GM13976 (cell line): ENCODE results near the gene RNF222.

Source experiments
- DNase-seq: peaks from one replicate; pipeline ENCODE4 v3.0.0; 2012; ENCODE audit warnings: low spot score
- in situ Hi-C: fragments of 300-500 bp; cut with MboI; formaldehyde crosslinking; loops from one replicate; pipeline ENCODE4 v1.12.0; 2022; ENCODE audit warnings: low sequenced_read_pairs, mixed read lengths, inconsistent platforms; ENCODE audit not compliant: unreplicated experiment
- TF ChIP-seq, protein P1 (sequence below): IDR thresholded peaks from 2 replicates; pipeline ENCODE4 v1.5.1; 2012; ENCODE audit warnings: borderline replicate concordance, mild to moderate bottlenecking; ENCODE audit not compliant: insufficient read depth; ENCODE audit errors: extremely low read depth, missing control alignments, control extremely low read depth

Gene RNF222

DNA sequence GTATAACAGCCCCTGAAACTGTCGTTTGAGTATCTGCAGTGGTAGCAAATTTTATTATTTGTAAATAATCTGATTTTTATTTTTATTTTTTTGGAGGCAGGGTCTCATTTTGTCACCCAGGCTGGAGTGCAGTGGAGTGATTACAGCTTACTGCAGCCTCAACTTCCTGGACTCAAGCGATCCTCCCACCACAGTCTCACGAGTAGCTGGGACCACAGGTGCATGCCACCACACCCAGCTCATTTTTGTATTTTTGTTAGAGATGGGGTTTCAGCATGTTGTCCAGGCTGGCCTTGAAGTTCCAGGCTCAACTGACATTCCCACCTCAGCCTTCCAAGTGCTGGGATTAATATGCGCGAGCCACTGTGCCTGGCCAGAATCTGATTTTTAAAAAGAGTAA is 40.8 kb upstream of the RNF222 start:
- TF ChIP-seq, protein P1, sequence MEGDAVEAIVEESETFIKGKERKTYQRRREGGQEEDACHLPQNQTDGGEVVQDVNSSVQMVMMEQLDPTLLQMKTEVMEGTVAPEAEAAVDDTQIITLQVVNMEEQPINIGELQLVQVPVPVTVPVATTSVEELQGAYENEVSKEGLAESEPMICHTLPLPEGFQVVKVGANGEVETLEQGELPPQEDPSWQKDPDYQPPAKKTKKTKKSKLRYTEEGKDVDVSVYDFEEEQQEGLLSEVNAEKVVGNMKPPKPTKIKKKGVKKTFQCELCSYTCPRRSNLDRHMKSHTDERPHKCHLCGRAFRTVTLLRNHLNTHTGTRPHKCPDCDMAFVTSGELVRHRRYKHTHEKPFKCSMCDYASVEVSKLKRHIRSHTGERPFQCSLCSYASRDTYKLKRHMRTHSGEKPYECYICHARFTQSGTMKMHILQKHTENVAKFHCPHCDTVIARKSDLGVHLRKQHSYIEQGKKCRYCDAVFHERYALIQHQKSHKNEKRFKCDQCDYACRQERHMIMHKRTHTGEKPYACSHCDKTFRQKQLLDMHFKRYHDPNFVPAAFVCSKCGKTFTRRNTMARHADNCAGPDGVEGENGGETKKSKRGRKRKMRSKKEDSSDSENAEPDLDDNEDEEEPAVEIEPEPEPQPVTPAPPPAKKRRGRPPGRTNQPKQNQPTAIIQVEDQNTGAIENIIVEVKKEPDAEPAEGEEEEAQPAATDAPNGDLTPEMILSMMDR: no peak
- in situ Hi-C loops: no loop called here
- DNase-seq: no peak

DNA sequence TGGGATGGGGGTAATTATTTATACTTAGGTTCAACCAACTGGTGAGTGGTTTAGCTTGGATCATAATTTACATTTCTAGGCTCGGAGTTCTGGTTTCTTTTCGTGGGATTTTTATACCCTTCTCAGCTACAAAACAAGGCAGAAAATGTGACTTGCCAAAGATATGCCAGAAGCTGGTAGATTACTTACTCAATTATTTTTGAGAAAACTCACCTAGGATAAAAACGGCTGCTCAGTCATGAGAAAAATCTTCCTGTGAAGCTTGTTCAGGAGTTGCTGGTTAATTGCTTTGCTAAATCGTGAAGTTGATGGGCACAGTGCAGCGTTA is 39.2 kb upstream of the RNF222 start:
- DNase-seq: no peak
- TF ChIP-seq, protein P1: no peak
- in situ Hi-C loops: no loop called here

DNA sequence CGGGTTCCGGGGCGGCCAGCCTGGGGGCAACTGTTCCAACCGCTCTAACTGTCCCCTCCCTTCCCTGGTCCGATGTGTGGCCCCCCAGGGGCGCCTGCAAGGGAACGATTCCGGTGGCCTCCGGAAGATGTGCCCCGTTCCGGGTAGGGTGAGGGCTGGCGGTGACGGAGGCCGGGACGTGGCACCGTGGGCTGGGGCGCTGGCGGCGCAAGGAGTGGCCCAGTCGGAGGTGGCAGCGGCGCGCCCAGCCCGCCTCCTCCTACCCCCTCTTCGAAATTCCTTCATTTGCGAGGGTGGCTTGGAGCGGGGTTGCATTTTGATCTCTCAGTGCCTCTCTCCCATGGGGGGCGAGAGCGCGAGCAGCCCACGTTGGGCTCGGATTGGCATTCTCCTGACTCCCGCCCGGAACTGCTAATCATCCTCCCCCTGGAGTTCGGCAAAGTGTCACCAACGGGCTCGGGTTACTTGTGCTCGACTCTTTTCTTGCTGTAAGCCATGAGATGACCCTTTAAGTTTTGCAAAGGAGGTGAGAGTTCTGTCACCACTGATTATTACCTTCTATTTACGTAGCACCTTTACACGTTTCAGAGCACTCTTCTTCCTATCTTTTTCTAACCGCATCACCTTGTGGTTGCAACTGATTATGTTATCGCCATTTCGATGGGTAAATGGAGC is 38.7 kb upstream of the RNF222 start:
- in situ Hi-C loops: no loop called here
- peak; percentile 56 for DNase-seq
- TF ChIP-seq, protein P1: no peak

DNA sequence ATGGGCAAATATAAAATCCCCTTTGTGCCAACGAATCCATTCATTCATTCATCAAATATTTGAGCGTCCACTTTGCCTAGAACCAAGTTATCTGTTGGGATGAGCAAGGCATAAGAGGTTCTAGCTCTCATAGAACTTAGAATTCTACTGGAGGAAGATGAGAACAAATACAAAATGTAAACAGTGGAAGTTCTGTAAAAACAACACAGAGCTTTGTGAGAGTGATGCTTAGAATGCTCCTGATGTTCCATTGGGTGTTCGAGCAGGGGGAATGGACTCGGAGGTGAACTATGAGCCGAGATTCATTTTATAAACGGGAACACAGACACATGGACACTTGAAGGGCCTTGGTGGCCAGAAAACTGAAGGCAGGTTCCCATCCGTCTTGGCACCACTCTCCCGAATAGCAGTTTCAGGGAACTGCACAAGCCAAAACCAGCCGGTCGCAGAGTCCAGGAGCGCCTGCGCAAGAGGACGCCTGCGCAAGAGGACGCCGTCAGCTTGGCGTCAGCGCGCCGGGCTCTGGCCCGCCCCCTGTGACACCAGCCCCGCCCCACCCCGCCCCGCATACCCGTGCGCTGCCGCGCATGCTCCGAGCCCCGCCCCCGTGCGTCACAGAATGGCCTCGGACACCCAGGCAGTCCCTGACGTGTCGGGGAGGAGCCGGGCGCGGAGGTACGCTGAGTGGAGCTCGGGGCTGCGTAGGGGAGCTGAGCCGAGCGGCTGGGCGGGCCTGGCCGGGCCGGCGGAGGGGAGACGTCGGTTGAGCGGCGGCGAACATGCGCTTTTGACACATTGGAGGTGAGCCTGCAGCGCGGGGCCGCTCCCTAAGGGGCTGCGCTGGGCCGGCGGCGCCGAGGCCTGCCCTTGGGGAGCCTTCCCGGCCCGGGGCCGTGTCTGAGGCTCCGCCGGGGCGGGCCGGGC is 37.9 kb upstream of the RNF222 start, which contains the start of gene NDEL1:
NDEL1 (plus strand) TSS at position 640 of the 924 bp plus-strand sequence. CDS start 8,388 bp downstream, outside the sequence.
- TF ChIP-seq, protein P1: no peak
- peak; percentile 99 for DNase-seq
- in situ Hi-C loops: no loop called here

DNA sequence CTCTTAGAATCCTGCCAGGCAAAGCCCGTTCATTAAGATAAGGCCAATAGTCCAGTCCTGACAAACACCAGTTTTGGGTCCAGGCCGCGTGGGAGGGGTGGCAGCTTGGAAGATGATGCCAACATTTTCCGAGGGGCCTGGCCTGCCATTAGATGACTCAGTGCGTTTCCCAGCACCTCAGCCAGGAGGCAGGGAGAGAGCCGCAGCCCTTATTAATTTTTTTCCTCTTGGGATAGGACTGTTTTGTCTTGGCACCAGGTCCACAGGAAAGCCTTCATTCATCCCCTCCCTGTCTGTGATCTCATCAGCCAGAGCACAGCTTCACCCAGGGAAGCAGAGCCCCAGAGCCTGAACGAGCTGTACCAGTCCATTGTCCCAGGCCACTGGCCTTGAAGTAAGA is 33.3 kb upstream of the RNF222 start:
- TF ChIP-seq, protein P1: no peak
- DNase-seq: no peak

DNA sequence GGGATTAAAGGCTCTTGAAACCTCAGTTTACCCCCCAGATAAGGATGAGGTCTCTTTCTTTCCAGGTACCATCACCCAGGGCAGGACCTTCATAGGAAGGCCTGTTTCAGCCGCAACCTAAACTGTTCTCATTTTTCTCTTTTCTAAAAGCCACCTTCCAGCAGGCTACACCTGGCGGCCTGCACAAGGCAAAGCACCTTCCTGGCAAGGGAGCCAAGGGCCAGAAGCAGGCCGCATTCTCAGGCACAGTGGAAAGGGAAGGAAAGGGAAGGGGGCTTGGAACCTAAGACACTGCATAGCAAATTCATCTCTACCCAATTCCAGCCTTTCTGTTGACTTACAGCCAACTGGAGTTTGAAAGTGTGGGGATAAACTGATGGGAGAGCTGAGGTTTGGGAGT is 29.2 kb upstream of the RNF222 start:
- in situ Hi-C loops: no loop called here
- no peak for DNase-seq
- TF ChIP-seq, protein P1: no peak

More for the DNA sequence above, 33.3 kb upstream of the RNF222 start:
- in situ Hi-C loops: no loop called here
